Measurements from ENCODE around the gene ST3GAL2.
A peak's percentile ranks its signal among the peaks of the same experiment; 100 is the strongest.

Gene ST3GAL2

DNA sequence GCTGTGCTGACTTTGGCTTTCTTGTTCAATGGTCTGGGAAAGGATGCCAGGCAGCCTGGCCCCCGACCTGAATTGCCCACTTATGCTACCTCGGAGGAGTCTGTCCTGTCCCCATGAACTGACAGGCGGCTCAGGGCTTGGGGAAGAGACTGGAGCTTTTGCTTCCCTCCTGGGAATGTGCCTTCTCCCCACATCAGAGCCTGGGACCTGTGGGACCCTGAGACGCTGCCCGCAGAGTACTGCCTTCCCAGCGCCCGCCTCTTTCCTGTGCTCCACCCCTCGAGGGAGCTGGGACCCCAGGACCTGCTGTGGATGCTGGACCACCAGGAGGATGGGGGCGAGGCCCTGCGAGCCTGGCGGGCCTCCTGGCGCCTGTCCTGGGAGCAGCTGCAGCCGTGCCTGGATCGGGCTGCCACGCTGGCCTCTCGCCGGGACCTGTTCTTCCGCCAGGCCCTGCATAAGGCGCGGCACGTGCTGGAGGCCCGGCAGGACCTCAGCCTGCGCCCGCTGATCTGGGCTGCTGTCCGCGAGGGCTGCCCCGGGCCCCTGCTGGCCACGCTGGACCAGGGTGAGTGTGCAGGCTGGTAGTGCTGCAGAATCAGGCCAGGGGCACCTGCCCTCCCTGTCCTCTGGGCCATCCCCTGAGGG lies 34.0 kb upstream of the ST3GAL2 start:
- TF ChIP-seq, protein P1, sequence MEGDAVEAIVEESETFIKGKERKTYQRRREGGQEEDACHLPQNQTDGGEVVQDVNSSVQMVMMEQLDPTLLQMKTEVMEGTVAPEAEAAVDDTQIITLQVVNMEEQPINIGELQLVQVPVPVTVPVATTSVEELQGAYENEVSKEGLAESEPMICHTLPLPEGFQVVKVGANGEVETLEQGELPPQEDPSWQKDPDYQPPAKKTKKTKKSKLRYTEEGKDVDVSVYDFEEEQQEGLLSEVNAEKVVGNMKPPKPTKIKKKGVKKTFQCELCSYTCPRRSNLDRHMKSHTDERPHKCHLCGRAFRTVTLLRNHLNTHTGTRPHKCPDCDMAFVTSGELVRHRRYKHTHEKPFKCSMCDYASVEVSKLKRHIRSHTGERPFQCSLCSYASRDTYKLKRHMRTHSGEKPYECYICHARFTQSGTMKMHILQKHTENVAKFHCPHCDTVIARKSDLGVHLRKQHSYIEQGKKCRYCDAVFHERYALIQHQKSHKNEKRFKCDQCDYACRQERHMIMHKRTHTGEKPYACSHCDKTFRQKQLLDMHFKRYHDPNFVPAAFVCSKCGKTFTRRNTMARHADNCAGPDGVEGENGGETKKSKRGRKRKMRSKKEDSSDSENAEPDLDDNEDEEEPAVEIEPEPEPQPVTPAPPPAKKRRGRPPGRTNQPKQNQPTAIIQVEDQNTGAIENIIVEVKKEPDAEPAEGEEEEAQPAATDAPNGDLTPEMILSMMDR (IDR thresholded peaks at IDR 0.05; ENCODE audit: low read depth, low read length, missing control alignments), result no peak
- H3K4me3 ChIP-seq (ENCODE audit: low read depth, low read length), result no peak overlapping the region
- DNase-seq (ENCODE audit: low read depth), result no peak

DNA sequence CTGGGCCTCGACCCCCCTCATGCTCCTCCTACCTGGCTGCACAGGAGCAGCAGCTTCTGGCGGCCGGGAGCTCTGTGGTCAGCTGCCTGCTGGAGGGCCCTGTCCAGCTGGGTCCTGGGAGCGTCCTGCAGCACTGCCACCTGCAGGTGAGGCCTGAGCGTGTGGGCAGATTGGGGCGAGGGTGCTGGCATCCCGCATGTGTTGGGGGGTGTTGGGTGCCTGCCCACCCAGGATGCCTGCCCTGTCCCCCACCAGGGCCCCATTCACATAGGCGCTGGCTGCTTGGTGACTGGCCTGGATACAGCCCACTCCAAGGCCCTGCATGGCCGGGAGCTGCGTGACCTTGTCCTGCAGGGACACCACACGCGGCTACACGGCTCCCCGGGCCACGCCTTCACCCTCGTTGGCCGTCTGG lies 32.0 kb upstream of the ST3GAL2 start:
- TF ChIP-seq, protein P1 (IDR thresholded peaks at IDR 0.05; ENCODE audit: low read depth, low read length, missing control alignments), result peak; percentile 13
- H3K4me3 ChIP-seq (ENCODE audit: low read depth, low read length), result no peak overlapping the region
- no peak for DNase-seq (ENCODE audit: low read depth)

DNA sequence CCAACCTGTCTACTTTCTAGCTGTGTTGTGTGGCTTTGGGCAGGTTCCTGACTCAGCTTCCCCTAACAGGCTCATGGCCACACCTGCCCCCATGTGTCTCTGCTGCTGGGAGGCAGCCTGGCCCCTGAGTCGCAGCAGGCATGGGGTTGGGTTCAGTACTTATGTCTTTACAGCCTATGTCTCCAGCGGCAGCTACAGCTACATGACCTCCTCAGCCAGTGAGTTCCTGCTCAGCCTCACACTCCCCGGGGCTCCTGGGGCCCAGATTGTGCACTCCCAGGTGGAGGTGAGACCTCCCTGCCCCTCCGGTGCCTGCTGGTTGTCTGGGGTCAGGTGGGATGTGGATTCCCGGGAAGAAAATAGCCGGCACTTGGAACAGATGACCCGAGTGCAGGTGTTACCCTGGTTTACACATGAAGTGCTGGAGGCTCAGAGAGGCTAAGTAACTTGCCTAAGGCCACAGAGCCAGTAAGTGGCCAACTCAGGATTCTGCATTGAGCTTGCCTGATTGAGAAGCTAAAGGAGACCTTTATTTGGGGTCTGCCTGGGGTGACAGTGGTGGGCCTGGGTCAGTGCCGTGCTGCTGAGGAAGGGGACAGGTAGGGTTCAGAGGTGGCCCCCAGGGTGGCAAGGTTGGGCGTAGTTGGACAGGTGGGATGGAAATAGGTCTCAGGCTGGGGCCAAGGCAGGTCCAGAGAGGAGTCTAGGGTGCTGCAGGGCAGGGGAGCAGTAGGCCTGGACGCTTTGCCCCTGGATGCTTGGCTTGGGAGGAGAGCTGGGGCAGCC lies 31.4 kb upstream of the ST3GAL2 start:
- no peak overlapping the region for H3K4me3 ChIP-seq (ENCODE audit: low read depth, low read length)
- no peak for DNase-seq (ENCODE audit: low read depth)
- TF ChIP-seq, protein P1 (IDR thresholded peaks at IDR 0.05; ENCODE audit: low read depth, low read length, missing control alignments), result no peak

DNA sequence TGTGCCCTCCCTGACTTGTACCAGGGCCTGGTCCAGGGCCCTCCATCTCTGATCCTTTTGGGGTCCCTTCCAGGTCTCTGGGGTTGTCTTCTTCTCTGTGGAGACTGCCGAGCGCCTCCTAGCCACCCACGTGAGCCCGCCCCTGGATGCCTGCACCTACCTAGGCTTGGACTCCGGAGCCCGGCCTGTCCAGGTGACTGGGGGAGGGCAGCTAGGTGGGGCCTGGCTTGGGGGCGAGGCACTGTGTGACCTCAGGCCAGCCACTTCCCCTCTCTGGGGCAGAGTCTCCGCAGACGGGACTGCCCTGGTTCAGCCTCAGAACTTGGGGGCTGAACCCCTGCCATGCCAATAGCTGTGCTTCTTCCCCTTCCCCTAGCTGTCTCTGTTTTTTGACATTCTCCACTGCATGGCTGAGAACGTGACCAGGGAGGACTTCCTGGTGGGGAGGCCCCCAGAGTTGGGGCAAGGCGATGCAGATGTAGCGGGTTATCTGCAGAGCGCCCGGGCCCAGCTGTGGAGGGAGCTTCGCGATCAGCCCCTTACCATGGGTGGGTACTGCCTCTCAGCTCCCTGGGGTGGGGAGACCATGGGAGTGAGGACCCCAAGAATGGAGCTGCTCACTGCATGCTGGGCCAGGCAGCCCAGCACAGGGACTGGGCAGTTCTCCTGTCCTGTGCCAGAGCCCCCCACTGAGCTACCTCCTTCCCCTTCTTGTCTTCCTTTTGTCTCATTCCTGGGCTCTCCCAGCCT lies 30.1 kb upstream of the ST3GAL2 start:
- TF ChIP-seq, protein P1 (IDR thresholded peaks at IDR 0.05; ENCODE audit: low read depth, low read length, missing control alignments), result no peak
- DNase-seq (ENCODE audit: low read depth), result no peak
- H3K4me3 ChIP-seq (ENCODE audit: low read depth, low read length), result no peak overlapping the region

GRCh38 chr16:70467608-70468007 lies 28.7 kb upstream of the ST3GAL2 start:
- TF ChIP-seq, protein P1 (IDR thresholded peaks at IDR 0.05; ENCODE audit: low read depth, low read length, missing control alignments), result no peak

DNA sequence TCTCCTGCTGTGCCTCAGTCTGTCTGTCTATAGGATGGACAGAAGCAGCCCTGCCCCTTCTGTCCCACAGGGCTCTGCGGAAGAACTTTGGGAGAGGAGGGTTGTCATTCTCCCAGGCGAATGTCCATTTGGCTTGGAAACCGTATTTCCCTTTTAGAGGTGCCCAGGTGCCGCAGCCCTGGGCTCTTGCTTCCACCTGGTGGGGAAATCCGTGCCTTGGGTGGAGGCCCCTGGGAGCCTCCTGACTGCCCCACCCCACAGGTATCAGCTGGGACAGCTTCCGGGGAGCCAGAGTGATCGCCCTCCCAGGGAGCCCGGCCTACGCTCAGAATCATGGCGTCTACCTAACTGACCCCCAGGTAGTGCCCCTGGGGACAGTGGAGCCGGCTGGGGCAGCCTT lies 28.2 kb upstream of the ST3GAL2 start:
- no peak for DNase-seq (ENCODE audit: low read depth)
- TF ChIP-seq, protein P1 (IDR thresholded peaks at IDR 0.05; ENCODE audit: low read depth, low read length, missing control alignments), result no peak
- no peak overlapping the region for H3K4me3 ChIP-seq (ENCODE audit: low read depth, low read length)

More at GRCh38 chr16:70467608-70468007, 28.7 kb upstream of the ST3GAL2 start:
- DNase-seq (ENCODE audit: low read depth), result no peak
- no peak overlapping the region for H3K4me3 ChIP-seq (ENCODE audit: low read depth, low read length)

All from GM12864 (cell line).